OCI-M2 (cell line): Measurements from ENCODE around the gene ANKRD39.
"Not testable (repeated sequence)": the region's sequence is repeated elsewhere in the genome, so short reads cannot be mapped to it uniquely, and the experiment has no call there.

Source experiments
- DNase-seq: peaks from one replicate; lab custom pipeline; 2025; ENCODE audit not compliant: unreplicated experiment; lab: John Stamatoyannopoulos, UW

ANKRD39 gene

GRCh38 chr2:96873651-96874096 lies 15.9 kb upstream of the ANKRD39 start:
- no peak for DNase-seq

- no peak for DNase-seq
These were observed 15.0 kb upstream of the ANKRD39 start for GRCh38 chr2:96872591-96873349.

- no peak for DNase-seq
These were observed 12.9 kb upstream of the ANKRD39 start for GRCh38 chr2:96870626-96871255.

DNA sequence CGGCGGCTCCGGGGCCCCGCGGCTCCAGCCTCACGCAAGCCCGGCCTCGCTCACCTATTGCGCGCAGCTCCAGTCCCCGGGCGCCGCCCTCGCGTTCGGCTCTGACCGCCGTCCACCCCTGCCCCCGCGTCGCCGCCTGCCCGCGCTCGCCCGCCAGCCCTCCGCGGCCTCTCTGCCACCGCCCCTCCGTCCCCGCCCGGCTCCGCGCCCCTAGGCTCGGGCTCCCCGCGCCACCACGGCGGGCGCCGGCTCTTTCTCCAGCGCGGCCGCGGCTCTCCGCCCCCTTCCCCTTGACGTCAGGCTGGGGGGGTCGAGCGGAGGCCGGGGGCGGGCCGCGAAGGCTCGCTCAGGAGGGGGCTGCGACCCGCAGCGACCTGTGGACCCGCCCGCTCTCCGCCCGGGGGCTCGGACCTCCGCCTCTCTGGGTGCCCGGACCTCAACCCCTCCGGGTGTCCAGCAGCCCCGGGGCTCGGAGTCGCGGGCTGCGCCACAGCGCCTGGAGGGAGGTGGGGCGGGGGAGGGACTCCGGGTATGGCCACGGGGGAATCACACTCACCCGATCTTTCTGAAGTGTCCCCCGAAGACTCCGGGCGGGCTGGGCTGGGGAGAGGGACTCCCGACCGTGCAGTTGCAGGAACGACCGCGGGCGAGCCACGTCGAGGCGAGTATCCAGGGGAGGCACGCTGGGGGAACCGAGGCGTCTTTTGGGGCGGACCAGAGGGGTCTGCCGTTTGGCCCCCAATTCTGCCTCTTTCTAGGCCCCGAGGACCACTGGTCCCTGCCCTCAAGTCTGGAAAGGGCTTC lies 12.2 kb upstream of the ANKRD39 start, which contains the start of gene SEMA4C:
Gene SEMA4C (minus strand): TSS at position 259 of the 804 bp plus-strand sequence. CDS start 2,194 bp downstream, outside the sequence.
- DNase-seq: no peak

GRCh38 chr2:96869281-96869821 lies 11.5 kb upstream of the ANKRD39 start:
- no peak for DNase-seq

- DNase-seq: no peak
These were observed 10.9 kb upstream of the ANKRD39 start for GRCh38 chr2:96868555-96869280.

DNA sequence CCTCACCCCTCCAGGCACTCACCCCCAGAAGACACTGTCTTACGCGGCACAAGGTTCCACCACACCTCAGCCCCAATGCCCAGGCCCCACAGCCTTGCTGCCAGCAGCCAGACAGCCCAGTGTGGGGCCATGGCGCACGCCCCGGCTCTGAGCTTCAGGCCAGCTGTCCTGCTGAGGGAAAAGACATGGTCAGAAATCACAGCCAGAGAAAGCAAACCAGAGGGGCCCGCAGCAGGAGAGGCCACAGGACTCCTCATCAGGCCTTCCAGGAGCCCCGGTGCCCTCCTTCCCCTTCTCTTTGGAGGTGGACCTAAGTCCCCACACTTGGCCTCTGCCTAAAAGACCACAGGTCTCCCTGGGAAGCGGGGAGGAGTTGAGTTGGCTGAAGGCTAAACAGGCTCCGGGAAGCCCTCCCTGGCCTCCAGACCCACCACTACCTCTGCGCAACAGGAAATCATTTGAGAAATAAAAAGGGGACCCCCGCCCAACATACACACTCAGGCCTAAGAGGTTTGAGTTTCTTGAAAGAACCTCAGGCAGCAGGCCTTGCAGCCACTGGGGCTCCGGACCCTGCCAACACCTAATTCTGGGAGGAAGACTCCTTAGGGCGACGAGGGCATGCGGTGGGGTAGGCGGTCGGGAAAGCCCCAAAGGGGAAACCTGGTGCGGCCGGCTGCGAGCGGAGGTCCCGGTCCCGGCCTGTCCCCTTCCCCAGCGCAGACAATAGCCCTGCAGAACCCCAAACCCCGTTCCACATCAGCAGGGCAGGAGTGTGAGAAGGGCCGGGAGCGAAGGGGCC lies 10.1 kb upstream of the ANKRD39 start:
- no peak for DNase-seq

DNA sequence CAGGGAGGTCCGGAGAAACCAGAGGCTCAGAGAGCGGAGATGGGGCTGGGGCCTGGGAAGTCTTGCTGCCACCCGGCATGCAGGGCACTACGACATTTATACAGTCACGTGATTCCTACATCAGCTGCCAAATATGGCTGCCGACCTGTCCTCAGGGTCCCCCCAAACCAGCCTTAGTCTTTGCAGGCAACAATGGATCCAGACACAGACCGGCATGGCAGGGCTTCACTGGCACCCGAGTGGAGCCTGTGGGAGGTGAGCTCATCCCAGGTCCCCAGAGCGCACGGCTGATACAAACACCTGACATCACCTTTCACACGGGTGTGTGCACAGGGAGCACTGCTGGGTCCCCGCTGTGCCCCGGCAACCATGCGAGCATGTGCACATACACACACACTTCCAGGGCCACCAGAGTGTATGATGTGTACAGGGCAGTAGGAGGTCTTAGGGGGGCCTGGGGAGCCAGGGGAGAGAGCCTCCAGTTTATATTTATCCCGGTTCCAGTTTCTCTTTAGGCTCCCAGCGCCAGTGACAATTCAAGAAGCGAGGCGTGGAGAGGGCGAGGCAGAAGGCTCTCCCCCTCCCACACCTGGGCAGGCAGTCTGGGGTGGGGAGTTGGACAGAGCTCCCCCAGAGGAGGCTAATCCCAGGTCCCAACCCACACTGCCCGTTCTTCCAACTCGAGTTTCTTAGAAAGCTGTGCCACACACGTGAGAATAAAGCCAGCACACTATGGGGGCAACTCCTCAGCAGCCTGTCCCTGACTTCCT lies 9.4 kb upstream of the ANKRD39 start:
- no peak for DNase-seq

- no peak for DNase-seq
These were observed 8.8 kb upstream of the ANKRD39 start for GRCh38 chr2:96866586-96866985.

- DNase-seq: no peak
These were observed 8.3 kb upstream of the ANKRD39 start for GRCh38 chr2:96866149-96866548.

GRCh38 chr2:96865654-96866053 lies 7.8 kb upstream of the ANKRD39 start:
- no peak for DNase-seq

GRCh38 chr2:96864343-96865091 lies 6.7 kb upstream of the ANKRD39 start:
- DNase-seq: no peak

DNA sequence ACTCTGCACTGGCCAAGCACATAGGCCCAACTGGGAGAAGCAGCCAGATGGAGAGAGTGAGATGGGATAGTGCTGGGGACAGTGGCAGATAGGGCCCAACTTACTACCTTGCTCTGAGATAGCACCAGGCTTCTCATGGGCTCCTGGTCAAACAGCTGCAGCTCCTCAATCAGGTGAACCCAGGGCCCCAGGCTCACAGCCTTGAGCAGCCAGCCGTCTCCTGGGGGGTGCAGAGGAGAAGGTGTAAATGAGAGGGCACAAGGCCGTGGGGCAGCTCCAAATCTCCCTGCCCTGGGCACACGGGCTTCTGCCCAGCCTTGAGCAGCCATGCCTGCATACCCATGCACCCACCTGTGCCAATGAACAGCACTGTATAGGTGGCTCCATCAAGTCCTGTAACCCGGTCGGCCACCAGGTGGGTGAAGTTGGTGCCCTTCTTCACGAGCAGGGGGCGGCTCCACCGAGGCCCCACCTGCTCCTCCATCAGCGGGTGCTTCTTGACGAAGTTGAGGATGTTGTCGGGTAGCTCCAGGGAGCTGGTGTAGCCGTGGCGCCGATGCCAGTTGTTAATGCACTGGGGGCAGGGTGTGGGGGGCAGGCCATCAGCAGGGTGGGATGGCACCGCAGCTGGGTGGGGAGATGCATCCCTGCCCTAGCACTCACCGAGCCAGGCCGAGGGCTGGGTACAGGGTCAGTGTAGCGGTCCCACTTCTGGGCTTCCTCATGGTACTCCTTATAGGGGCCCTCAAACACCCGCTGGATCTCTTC lies 5.9 kb upstream of the ANKRD39 start:
- no peak for DNase-seq

- not testable (repeated sequence) for DNase-seq
These were observed 5.2 kb upstream of the ANKRD39 start for GRCh38 chr2:96863056-96863455.

DNA sequence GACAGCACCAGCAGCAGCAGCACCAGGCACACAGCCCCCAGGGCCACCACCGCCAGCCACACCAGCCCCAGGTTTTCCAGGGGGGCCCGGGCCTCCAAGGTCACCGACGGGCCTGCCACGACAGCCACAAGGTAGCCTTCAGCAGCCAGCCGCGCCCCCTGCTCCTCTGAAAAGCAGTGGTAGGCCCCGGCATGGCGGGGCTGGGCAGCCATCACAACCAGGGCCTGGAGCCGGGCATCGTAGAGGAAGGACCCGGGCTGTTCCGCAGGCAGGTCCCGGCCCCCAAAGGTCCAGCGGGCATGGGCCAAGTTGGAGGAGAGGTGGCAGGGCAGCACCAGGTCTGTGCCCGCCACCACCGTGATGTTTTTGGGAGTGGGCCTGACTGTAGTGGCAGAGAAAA lies 3.3 kb upstream of the ANKRD39 start:
- no peak for DNase-seq

DNA sequence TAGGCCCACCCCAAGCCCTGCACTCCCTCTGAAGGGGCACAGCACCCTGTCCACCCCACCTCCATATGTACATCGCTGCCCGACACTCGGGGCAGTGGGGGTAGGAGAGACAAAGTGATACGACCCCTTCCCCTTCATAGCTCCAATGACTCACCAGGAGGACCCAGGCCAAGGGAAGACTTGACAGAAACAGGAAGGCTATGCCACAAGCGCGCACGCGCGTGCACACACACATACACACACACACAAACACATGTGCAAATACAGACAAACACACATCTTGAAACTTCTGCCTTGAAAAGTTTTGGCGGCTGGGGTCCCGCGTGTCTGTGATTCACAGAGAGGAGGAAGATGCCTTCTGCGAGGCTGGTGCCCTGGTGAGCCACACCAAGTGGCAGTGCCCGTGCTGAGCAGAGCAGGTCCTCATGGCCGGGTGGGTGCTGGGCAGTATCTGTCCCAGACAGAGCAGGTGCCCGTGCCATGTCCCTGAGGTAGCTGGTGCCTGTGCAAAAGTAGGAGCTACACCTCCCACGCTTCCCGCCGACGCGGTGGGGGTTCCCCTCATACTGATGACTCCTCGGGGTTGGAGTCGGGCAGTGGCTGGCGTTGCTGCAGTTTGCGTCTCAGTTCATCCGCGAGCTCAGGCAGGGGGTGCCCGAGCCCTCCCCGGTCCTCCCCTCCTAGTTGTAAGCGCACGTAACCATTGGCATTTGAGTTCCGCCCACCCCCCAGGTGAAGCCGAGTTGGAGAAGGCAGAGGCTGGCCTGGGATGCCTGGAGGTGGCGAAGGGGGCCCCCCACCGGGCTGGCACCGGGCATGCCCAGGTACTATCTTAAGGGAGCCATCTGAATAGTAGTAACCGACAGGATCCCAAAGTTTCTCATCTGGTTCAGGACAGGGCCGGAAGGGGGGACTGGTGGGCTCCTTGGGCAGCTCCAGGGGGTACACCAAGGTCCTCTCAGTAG lies 2.5 kb upstream of the ANKRD39 start:
- no peak for DNase-seq

DNA sequence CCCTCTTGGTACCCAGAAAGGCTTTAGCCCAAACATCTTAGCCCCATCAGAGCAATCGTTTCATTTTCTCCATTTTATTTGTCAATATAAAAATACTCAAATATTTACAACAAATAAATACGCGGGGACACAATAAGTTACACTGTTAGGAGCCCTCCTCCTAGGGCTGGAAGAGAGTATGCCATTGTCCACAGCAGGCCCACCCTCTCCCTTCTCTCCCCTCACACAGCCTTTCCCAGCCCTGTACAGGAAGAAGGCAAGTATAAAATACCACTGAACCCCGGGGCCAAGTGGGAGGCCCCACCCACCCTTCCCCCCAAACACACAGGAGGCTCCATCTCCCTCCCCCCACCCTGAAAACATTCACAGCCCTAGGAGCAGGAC lies 1.9 kb upstream of the ANKRD39 start:
- no peak for DNase-seq
